WTC11 (cell line): ENCODE measurements around the gene CDYL. TPM values are rescaled to one million over a fixed set of nuclear protein-coding genes. Genes with fewer than 3 reads are reported as not detected.

Experiments used
- ATAC-seq: fragments of 200-7000 bp; cut with Tn5 transposase; 2 replicates; pipeline ENCODE4 v1.10.0; 2021; ENCODE audit warnings: mild to moderate bottlenecking, moderate library complexity
- CTCF ChIA-PET: fragments of 300-600 bp; sonication (Branson Sonifier 250); formaldehyde crosslinking; loops from one replicate; lab custom pipeline; 2021; ENCODE audit warnings: antibody characterized with exemption; lab: Charles Lee
- POLR2A ChIA-PET: fragments of 350-600 bp; sonication (Branson Sonifier 250); formaldehyde crosslinking; loops from one replicate; lab custom pipeline; 2021; ENCODE audit warnings: antibody characterized with exemption; lab: Charles Lee
- DNase-seq: peaks from one replicate; pipeline ENCODE4 v3.0.0; 2021; ENCODE audit warnings: low spot score
- H3K27ac Mint-ChIP-seq: 2 replicates; pipeline ENCODE4 v1.8.0; 2021; ENCODE audit warnings: mixed read lengths
- H3K27me3 Mint-ChIP-seq: 2 replicates; pipeline ENCODE4 v1.8.0; 2021; ENCODE audit warnings: low read depth, mild to moderate bottlenecking, moderate library complexity, mixed read lengths
- H3K36me3 Mint-ChIP-seq: 2 replicates; pipeline ENCODE4 v1.8.0; 2021; ENCODE audit warnings: mixed read lengths
- H3K4me1 Mint-ChIP-seq: 2 replicates; pipeline ENCODE4 v1.8.0; 2022; ENCODE audit warnings: mixed read lengths
- H3K4me3 Mint-ChIP-seq: 2 replicates; pipeline ENCODE4 v1.8.0; 2021; ENCODE audit warnings: mild to moderate bottlenecking, moderate library complexity, mixed read lengths
- H3K9me3 Mint-ChIP-seq: 2 replicates; pipeline ENCODE4 v1.8.0; 2021; ENCODE audit warnings: mixed read lengths
- ATF1 ChIP-seq: sonication (generic); formaldehyde crosslinking; IDR thresholded peaks from 2 replicates; pipeline ENCODE4 v1.8.1; 2023; ENCODE audit warnings: mild to moderate bottlenecking, moderate library complexity, missing genetic modification reagents
- ELF4 ChIP-seq: sonication (generic); formaldehyde crosslinking; IDR thresholded peaks from 2 replicates; pipeline ENCODE4 v1.8.1; 2022; ENCODE audit warnings: low read depth, mild to moderate bottlenecking, moderate library complexity, missing genetic modification reagents
- EMX1 ChIP-seq: fragments of 250-450 bp; sonication (Bioruptor Pico); IDR thresholded peaks from 2 replicates; pipeline ENCODE4 v1.8.0; 2021; ENCODE audit warnings: mild to moderate bottlenecking
- ERG ChIP-seq: fragments of 250-450 bp; sonication (Bioruptor Pico); IDR thresholded peaks from 2 replicates; pipeline ENCODE4 v1.8.0; 2021; ENCODE audit warnings: mild to moderate bottlenecking
- ESRRA ChIP-seq: sonication (generic); formaldehyde crosslinking; IDR thresholded peaks from 2 replicates; pipeline ENCODE4 v1.8.1; 2022; ENCODE audit warnings: mild to moderate bottlenecking, missing genetic modification reagents, borderline replicate concordance
- FOXJ3 ChIP-seq: sonication (generic); formaldehyde crosslinking; IDR thresholded peaks from 2 replicates; pipeline ENCODE4 v1.9.0; 2021; ENCODE audit warnings: missing genetic modification reagents, mild to moderate bottlenecking, borderline replicate concordance
- FOXP4 ChIP-seq: sonication (generic); formaldehyde crosslinking; IDR thresholded peaks from 2 replicates; pipeline ENCODE4 v1.8.0; 2022; ENCODE audit warnings: mild to moderate bottlenecking, missing genetic modification reagents
- GABPB1 ChIP-seq: sonication (generic); formaldehyde crosslinking; IDR thresholded peaks from 2 replicates; pipeline ENCODE4 v1.8.1; 2023; ENCODE audit warnings: mild to moderate bottlenecking, missing genetic modification reagents
- GRHL2 ChIP-seq: fragments of 250-450 bp; sonication (Bioruptor Pico); IDR thresholded peaks from 2 replicates; pipeline ENCODE4 v1.8.0; 2022; ENCODE audit warnings: mild to moderate bottlenecking, moderate library complexity; ENCODE audit not compliant: insufficient replicate concordance, severe bottlenecking
- GTF2I ChIP-seq: fragments of 250-450 bp; sonication (Bioruptor Pico); conservative IDR thresholded peaks from 2 replicates; pipeline ENCODE4 v1.4.0; 2021; ENCODE audit warnings: mild to moderate bottlenecking
- JAZF1 ChIP-seq: fragments of 250-450 bp; sonication (Bioruptor Pico); IDR thresholded peaks from 2 replicates; pipeline ENCODE4 v1.9.0; 2021; ENCODE audit warnings: moderate library complexity, mild to moderate bottlenecking, inconsistent platforms
- KAT7 ChIP-seq: sonication (generic); formaldehyde crosslinking; IDR thresholded peaks from 2 replicates; pipeline ENCODE4 v1.8.1; 2023; ENCODE audit warnings: missing genetic modification reagents, mild to moderate bottlenecking, borderline replicate concordance
- MAX ChIP-seq: sonication (generic); formaldehyde crosslinking; IDR thresholded peaks from 2 replicates; pipeline ENCODE4 v1.8.0; 2022; ENCODE audit warnings: mild to moderate bottlenecking, missing genetic modification reagents
- MXD4 ChIP-seq: fragments of 250-450 bp; sonication (Bioruptor Pico); IDR thresholded peaks from 2 replicates; pipeline ENCODE4 v1.8.0; 2021; ENCODE audit warnings: mild to moderate bottlenecking, moderate library complexity, borderline replicate concordance
- NFATC4 ChIP-seq: fragments of 250-450 bp; sonication (Bioruptor Pico); IDR thresholded peaks from 2 replicates; pipeline ENCODE4 v1.9.0; 2021; ENCODE audit warnings: mild to moderate bottlenecking
- OVOL2 ChIP-seq: fragments of 250-450 bp; sonication (Bioruptor Pico); IDR thresholded peaks from 2 replicates; pipeline ENCODE4 v1.9.0; 2021; ENCODE audit warnings: mild to moderate bottlenecking, borderline replicate concordance
- SOX15 ChIP-seq: fragments of 250-450 bp; sonication (Bioruptor Pico); IDR thresholded peaks from 2 replicates; pipeline ENCODE4 v1.9.0; 2021; ENCODE audit warnings: mild to moderate bottlenecking
- SP1 ChIP-seq: sonication (generic); formaldehyde crosslinking; conservative IDR thresholded peaks from 2 replicates; pipeline ENCODE4 v1.8.1; 2022; ENCODE audit warnings: missing genetic modification reagents
- ZNF232 ChIP-seq: sonication (generic); formaldehyde crosslinking; IDR thresholded peaks from 2 replicates; pipeline ENCODE4 v1.8.0; 2022; ENCODE audit warnings: mild to moderate bottlenecking, missing genetic modification reagents
- ZNF423 ChIP-seq: fragments of 250-450 bp; sonication (Bioruptor Pico); IDR thresholded peaks from 2 replicates; pipeline ENCODE4 v2.1.2; 2022; ENCODE audit warnings: mild to moderate bottlenecking, moderate library complexity
- total RNA-seq: library from RNA; stranded (reverse); gene quantifications from 3 replicates; pipeline ENCODE4 v1.2.3, GENCODE V29; 2021

Gene CDYL
- total RNA-seq, 1 experiment from 2014 or later: 92.0 TPM

GRCh38 chr6:4817551-4817950 is 41.3 kb downstream of the CDYL start:
- no peaks in the 10 kb centered on the region for H3K27me3 Mint-ChIP-seq
- ATAC-seq (no peak), DNase-seq (no peak)
- H3K36me3 Mint-ChIP-seq: no peaks in the 10 kb centered on the region
- TF ChIP-seq SOX15 (CRISPR knock-in tag): no peak
- no peak for TF ChIP-seq ESRRA (CRISPR knock-in tag)
- TF ChIP-seq ELF4 (CRISPR knock-in tag): no peak
- no peak for TF ChIP-seq JAZF1
- TF ChIP-seq GABPB1 (CRISPR knock-in tag): no peak
- TF ChIP-seq ERG (CRISPR knock-in tag): no peak
- TF ChIP-seq FOXP4 (CRISPR knock-in tag): no peak
- no peak for TF ChIP-seq SP1 (CRISPR knock-in tag)
- no peak for TF ChIP-seq EMX1 (CRISPR knock-in tag)
- POLR2A ChIA-PET: interaction anchor here (0.7 kb wide), 1 partner anchor 452 kb away, joined by 4 read pairs; no protein-coding TSS in a partner anchor
- peaks cover 33% of the 10 kb centered on the region for H3K4me1 Mint-ChIP-seq
- H3K9me3 Mint-ChIP-seq: no peaks in the 10 kb centered on the region
- CTCF ChIA-PET: interaction anchor here (0.5 kb wide), 1 partner anchor 55 kb away, joined by 3 read pairs; no protein-coding TSS in a partner anchor
- no peak overlapping the region for H3K27ac Mint-ChIP-seq
- H3K4me3 Mint-ChIP-seq: no peak overlapping the region

- ChIA-PET CTCF (no interaction called here), POLR2A (no interaction called here)
- no peak overlapping the region; the same call in 1 of the 2 replicates for H3K27ac Mint-ChIP-seq
- no peaks in the 10 kb centered on the region for H3K9me3 Mint-ChIP-seq
- H3K36me3 Mint-ChIP-seq: no peaks in the 10 kb centered on the region
- no peaks in the 10 kb centered on the region for H3K27me3 Mint-ChIP-seq
- peaks cover 31% of the 10 kb centered on the region for H3K4me1 Mint-ChIP-seq
- no peak for DNase-seq
- no peak for TF ChIP-seq MAX
- no peak for TF ChIP-seq ZNF232 (CRISPR knock-in tag)
- no peak for TF ChIP-seq GTF2I (CRISPR knock-in tag)
- no peak for TF ChIP-seq KAT7 (CRISPR knock-in tag)
- no peak for TF ChIP-seq ATF1 (CRISPR knock-in tag)
- no peak for ATAC-seq
- no peak overlapping the region for H3K4me3 Mint-ChIP-seq
Measured at GRCh38 chr6:4818272-4818938, 42.2 kb downstream of the CDYL start.

GRCh38 chr6:4819706-4820283 is 43.6 kb downstream of the CDYL start:
- H3K9me3 Mint-ChIP-seq: no peaks in the 10 kb centered on the region
- no peak overlapping the region for H3K4me3 Mint-ChIP-seq
- DNase-seq (no peak), ATAC-seq (peak; percentile 75)
- H3K36me3 Mint-ChIP-seq: no peaks in the 10 kb centered on the region
- 0 out of 2 replicates have a peak overlapping the region, but pooled peaks have one; percentile 45 for H3K27ac Mint-ChIP-seq
- H3K4me1 Mint-ChIP-seq: peaks cover 31% of the 10 kb centered on the region
- ChIA-PET CTCF (interaction anchor here (0.6 to 1.5 kb wide), 2 partner anchors 25 to 183 kb away, joined by 3 read pairs; no protein-coding TSS in a partner anchor), POLR2A (no interaction called here)
- no peaks in the 10 kb centered on the region for H3K27me3 Mint-ChIP-seq
- no peak for TF ChIP-seq OVOL2 (CRISPR knock-in tag)
- TF ChIP-seq MXD4 (CRISPR knock-in tag): no peak
- TF ChIP-seq NFATC4 (CRISPR knock-in tag): no peak
- TF ChIP-seq FOXJ3 (CRISPR knock-in tag): no peak
- TF ChIP-seq ELF4 (CRISPR knock-in tag): no peak
- no peak for TF ChIP-seq GRHL2 (CRISPR knock-in tag)
- no peak for TF ChIP-seq ZNF423 (CRISPR knock-in tag)
- TF ChIP-seq, all 79 proteins: peak for 0
